K562 (cell line): Measurements from ENCODE around the gene FGF4. TPM values are rescaled to one million over a fixed set of nuclear protein-coding genes. Genes with fewer than 3 reads are reported as not detected.

Experiments used
- ATAC-seq: fragments of 200-7000 bp; cut with Tn5 transposase; 3 replicates; pipeline ENCODE4 v1.9.1; 2020; ENCODE audit warnings: moderate library complexity
- BruUV-seq: library from RNA; stranded (reverse); fragments of 400-500 nt; replicated peaks from 2 replicates; lab custom pipeline; 2021; lab: Mats Ljungman, UMichigan
- CTCF ChIA-PET: fragments of 300-600 bp; formaldehyde crosslinking; extraction: SDS; loops from one replicate; lab custom pipeline; 2021; ENCODE audit warnings: low intra/inter-chr PET ratio; lab: Yijun Ruan, JAX
- POLR2A ChIA-PET: fragments of 300-600, 350-650 bp; sonication (Branson Sonifier 250); formaldehyde crosslinking; extraction: SDS; loops from one replicate; lab custom pipeline; 2021; ENCODE audit warnings: antibody characterized with exemption, inconsistent platforms; lab: Yijun Ruan, JAX
- DNase-seq, 4 experiments: peaks; one replicate each; pipeline versions ENCODE4 v3.0.0 to v3.0.0-alpha.2; 2011 to 2018; ENCODE audit warnings: low spot score in 3 of 4, mixed read lengths in 3 of 4; ENCODE audit errors: extremely low read depth in 1 of 4
- FAIRE-seq: peaks from 2 replicates; lab custom pipeline; 2011; peaks lifted over from hg19 to GRCh38; lab: Jason Lieb, UNC
- H2AFZ ChIP-seq: 2 replicates; pipeline ENCODE4 v1.6.0; 2011; ENCODE audit warnings: low read depth, low read length, control low read depth, inconsistent platforms
- H3K27ac ChIP-seq: fragments of 200-600 bp; 3 replicates; pipeline ENCODE4 v1.8.0; 2011; ENCODE audit warnings: low read depth, mild to moderate bottlenecking, control low read depth, inconsistent platforms, low read length, moderate library complexity, mixed read lengths; ENCODE audit errors: extremely low read depth
- H3K27me3 ChIP-seq, 2 experiments: fragments of 300-600 bp in 1 of 2; 2 replicates in 1 of 2; 3 replicates in 1 of 2; pipeline versions ENCODE4 v1.6.0 to v1.8.0; 2011; ENCODE audit warnings: inconsistent platforms in 2 of 2, low read length in 2 of 2, mild to moderate bottlenecking in 1 of 2, mixed read lengths in 1 of 2, moderate library complexity in 1 of 2; ENCODE audit not compliant: control insufficient read depth in 2 of 2, insufficient read depth in 2 of 2
- H3K36me3 ChIP-seq: fragments of 300-600 bp; 3 replicates; pipeline ENCODE4 v1.8.0; 2011; ENCODE audit warnings: mild to moderate bottlenecking, low read length, inconsistent platforms; ENCODE audit not compliant: control insufficient read depth, insufficient read depth
- H3K4me1 ChIP-seq, 2 experiments: fragments of 200-600 bp in 1 of 2; replicated peaks in 1 of 2; 2 replicates in 1 of 2; 3 replicates in 1 of 2; pipeline versions ENCODE4 v1.5.1 to v1.8.0; 2011; ENCODE audit warnings: inconsistent platforms in 2 of 2, low read length in 2 of 2, mild to moderate bottlenecking in 1 of 2, mixed read lengths in 1 of 2, moderate library complexity in 1 of 2; ENCODE audit not compliant: control insufficient read depth in 2 of 2, insufficient read depth in 2 of 2
- H3K4me2 ChIP-seq: 2 replicates; pipeline ENCODE4 v1.6.1; 2011; ENCODE audit warnings: low read length, control low read depth, inconsistent platforms, mixed read lengths; ENCODE audit not compliant: insufficient read depth
- H3K4me3 ChIP-seq: fragments of 200-600 bp; sonication (generic), shearing (Covaris generic); 2 replicates; pipeline ENCODE4 v1.5.1; 2016; ENCODE audit warnings: control low read depth, inconsistent platforms
- H3K79me2 ChIP-seq: fragments of 200-600 bp; 3 replicates; pipeline ENCODE4 v1.8.0; 2011; ENCODE audit warnings: low read length, inconsistent platforms; ENCODE audit not compliant: control insufficient read depth, insufficient read depth
- H3K9ac ChIP-seq, 2 experiments: 2 replicates each; pipeline versions ENCODE4 v1.6.0 to v1.6.1; 2011; ENCODE audit warnings: low read depth in 2 of 2, low read length in 2 of 2, control low read depth in 1 of 2, inconsistent platforms in 1 of 2, mild to moderate bottlenecking in 1 of 2, mixed read lengths in 1 of 2; ENCODE audit not compliant: insufficient read depth in 1 of 2
- H3K9me1 ChIP-seq: one replicate; pipeline ENCODE4 v1.6.0; 2011; ENCODE audit warnings: inconsistent platforms, mild to moderate bottlenecking, low read length, moderate library complexity; ENCODE audit not compliant: control insufficient read depth, insufficient read depth
- H3K9me3 ChIP-seq: replicated peaks from 2 replicates; pipeline ENCODE4 v1.5.1; 2011; ENCODE audit warnings: low read depth, low read length, inconsistent platforms; ENCODE audit not compliant: control insufficient read depth, insufficient read depth
- H4K20me1 ChIP-seq: replicated peaks from 2 replicates; pipeline ENCODE4 v1.6.1; 2011; ENCODE audit warnings: low read length, inconsistent platforms, mixed read lengths; ENCODE audit not compliant: control insufficient read depth, insufficient read depth
- AFF1 ChIP-seq, 2 experiments: fragments of 450-650 bp; IDR thresholded peaks; 2 replicates each; pipeline ENCODE4 v1.6.1; 2018; ENCODE audit warnings: mild to moderate bottlenecking in 2 of 2, low read depth in 1 of 2; ENCODE audit not compliant: partially characterized antibody in 2 of 2
- ARHGAP35 ChIP-seq: fragments of 450-650 bp; IDR thresholded peaks from 2 replicates; pipeline ENCODE4 v1.6.1; 2018; ENCODE audit not compliant: partially characterized antibody
- CREB3 ChIP-seq: fragments of 450-650 bp; conservative IDR thresholded peaks from 2 replicates; pipeline ENCODE4 v1.6.1; 2016; ENCODE audit warnings: missing genetic modification characterization, low read depth, mild to moderate bottlenecking, missing compliant biosample characterization, moderate library complexity
- EWSR1 ChIP-seq: fragments of 450-650 bp; IDR thresholded peaks from 2 replicates; pipeline ENCODE4 v1.6.1; 2018; ENCODE audit warnings: borderline replicate concordance, mild to moderate bottlenecking, low read depth, moderate library complexity; ENCODE audit not compliant: partially characterized antibody
- GTF2F1 ChIP-seq: IDR thresholded peaks from 2 replicates; pipeline ENCODE4 v1.6.1; 2011; ENCODE audit warnings: low read depth, low read length, improper control_type of control experiment
- POLR2A ChIP-seq: fragments of 450-650 bp; conservative IDR thresholded peaks from 2 replicates; pipeline ENCODE4 v1.6.1; 2016
- SOX6 ChIP-seq: fragments of 450-650 bp; IDR thresholded peaks from 2 replicates; pipeline ENCODE4 v1.6.1; 2014; ENCODE audit warnings: mild to moderate bottlenecking
- TSC22D4 ChIP-seq: fragments of 450-650 bp; IDR thresholded peaks from 2 replicates; pipeline ENCODE4 v1.6.1; 2016; ENCODE audit warnings: missing genetic modification characterization, missing biosample characterization, control low read depth
- WGBS: fragments of 100-300 bp; shearing (Covaris generic); methylation state at CpG from one replicate; pipeline ENCODE4 v1.1.6; 2016; ENCODE audit warnings: low coverage, mixed read lengths; ENCODE audit not compliant: insufficient coverage; ENCODE audit errors: missing lambda C conversion rate; 5-methylcytosine and 5-hydroxymethylcytosine counted together
- in situ Hi-C: fragments of 300-500 bp; cut with MboI; formaldehyde crosslinking; loops from 4 replicates; pipeline ENCODE4 v1.15.0; 2018; ENCODE audit warnings: inconsistent platforms, mixed read lengths
- intact Hi-C: fragments of 100-400 bp; cut with micrococcal nuclease; formaldehyde crosslinking; loops from 2 replicates; pipeline ENCODE4 v1.14.2; 2022
- polyA plus RNA-seq, 8 experiments: library from polyadenylated mRNA; depleted of rRNA in 4 of 8; stranded (reverse) in 5 of 8; unstranded in 3 of 8; fragments of >200 nt; fragmentation: Nextera tagmentation in 2 of 8; fragmentation: Illumina TruSeq in 1 of 8; extraction: Ambion mirVana in 2 of 8; extraction: Trizol in 1 of 8; gene quantifications; 2 replicates each; pipeline versions ENCODE4 v1.2.1 to v1.2.3, GENCODE V29; 2011 to 2014; ENCODE audit warnings: inconsistent platforms in 1 of 8, missing spikeins in 1 of 8
- total RNA-seq, 7 experiments: library from RNA; depleted of rRNA in 6 of 7; stranded (reverse); fragments of >200 nt in 6 of 7; fragmentation: Illumina TruSeq in 2 of 7; extraction: Trizol in 2 of 7; gene quantifications; 2 replicates each; pipeline versions ENCODE4 v1.2.1 to v1.2.3, GENCODE V29; 2011 to 2021; ENCODE audit warnings: low replicate concordance in 1 of 7
- TF ChIP-seq, protein P1 (sequence below): fragments of 450-650 bp; IDR thresholded peaks from one replicate; pipeline ENCODE4 v1.6.1; 2018; ENCODE audit warnings: mild to moderate bottlenecking, moderate library complexity; ENCODE audit not compliant: partially characterized antibody
- TF ChIP-seq, protein P2 (sequence below): fragments of 250-450 bp; sonication (Bioruptor Pico); IDR thresholded peaks from 2 replicates; pipeline ENCODE4 v1.8.0; 2021; ENCODE audit warnings: mild to moderate bottlenecking, moderate library complexity

FGF4 gene
- total and polyA plus RNA-seq, 9 of the 15 experiments (the other 6 are each of a cell fraction or from before 2014, with no cell fraction given): not detected

GRCh38 chr11:69773626-69774353 lies 1.4 kb downstream of the FGF4 start:
- WGBS: 13% methylated on average over 13 of the region's 30 CpGs
- no peak for FAIRE-seq
- Histone ChIP-seq H3K9me1 (no peaks in the 10 kb centered on the region), H3K36me3 (no peaks in the 10 kb centered on the region), H3K4me2 (no peak overlapping the region), H2AFZ (no peak overlapping the region), H3K79me2 (no peaks in the 10 kb centered on the region), H3K27ac (no peak overlapping the region), H3K27me3 (peaks cover 47 to 69% of the 10 kb centered on the region in 2 experiments), H4K20me1 (peaks cover 4% of the 10 kb centered on the region; the same call in 1 of the 2 replicates), H3K4me3 (no peak overlapping the region), H3K9ac (no peak overlapping the region), H3K4me1 (peaks cover 0 to 19% of the 10 kb centered on the region in 2 experiments; a peak in 1 of 5 replicates), H3K9me3 (no peaks in the 10 kb centered on the region)
- no peak for DNase-seq
- no peak for TF ChIP-seq CREB3 (tag)
- no peak for TF ChIP-seq TSC22D4 (tag)
- TF ChIP-seq GTF2F1: no peak
- TF ChIP-seq EWSR1: no peak
- TF ChIP-seq ARHGAP35: no peak
- TF ChIP-seq SOX6: no peak
- TF ChIP-seq AFF1 (IDR thresholded peaks at IDR 0.05; ENCODE audit: low read depth in 1 of 2, partially characterized antibody in 2 of 2): no peak
- TF ChIP-seq, protein P1, sequence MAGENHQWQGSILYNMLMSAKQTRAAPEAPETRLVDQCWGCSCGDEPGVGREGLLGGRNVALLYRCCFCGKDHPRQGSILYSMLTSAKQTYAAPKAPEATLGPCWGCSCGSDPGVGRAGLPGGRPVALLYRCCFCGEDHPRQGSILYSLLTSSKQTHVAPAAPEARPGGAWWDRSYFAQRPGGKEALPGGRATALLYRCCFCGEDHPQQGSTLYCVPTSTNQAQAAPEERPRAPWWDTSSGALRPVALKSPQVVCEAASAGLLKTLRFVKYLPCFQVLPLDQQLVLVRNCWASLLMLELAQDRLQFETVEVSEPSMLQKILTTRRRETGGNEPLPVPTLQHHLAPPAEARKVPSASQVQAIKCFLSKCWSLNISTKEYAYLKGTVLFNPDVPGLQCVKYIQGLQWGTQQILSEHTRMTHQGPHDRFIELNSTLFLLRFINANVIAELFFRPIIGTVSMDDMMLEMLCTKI: no peak
- TF ChIP-seq POLR2A: no peak
- TF ChIP-seq, protein P2, sequence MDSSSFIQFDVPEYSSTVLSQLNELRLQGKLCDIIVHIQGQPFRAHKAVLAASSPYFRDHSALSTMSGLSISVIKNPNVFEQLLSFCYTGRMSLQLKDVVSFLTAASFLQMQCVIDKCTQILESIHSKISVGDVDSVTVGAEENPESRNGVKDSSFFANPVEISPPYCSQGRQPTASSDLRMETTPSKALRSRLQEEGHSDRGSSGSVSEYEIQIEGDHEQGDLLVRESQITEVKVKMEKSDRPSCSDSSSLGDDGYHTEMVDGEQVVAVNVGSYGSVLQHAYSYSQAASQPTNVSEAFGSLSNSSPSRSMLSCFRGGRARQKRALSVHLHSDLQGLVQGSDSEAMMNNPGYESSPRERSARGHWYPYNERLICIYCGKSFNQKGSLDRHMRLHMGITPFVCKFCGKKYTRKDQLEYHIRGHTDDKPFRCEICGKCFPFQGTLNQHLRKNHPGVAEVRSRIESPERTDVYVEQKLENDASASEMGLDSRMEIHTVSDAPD (CRISPR knock-in tag): no peak
- intact Hi-C loops: no loop called here
- BruUV-seq: no TSS peak
- POLR2A ChIA-PET: interaction anchor here (0.6 kb wide), 1 partner anchor 14 kb away, joined by 4 read pairs; no protein-coding TSS in a partner anchor
- CTCF ChIA-PET: no interaction called here
- in situ Hi-C loops: no loop called here
- ATAC-seq: no peak
